HG03039 (cell line): Measurements from ENCODE around the gene EXOC2.

Experiments used
- ATAC-seq: cut with Tn5 transposase; IDR thresholded peaks from one replicate; pipeline ENCODE4 v1.9.1; 2021; ENCODE audit warnings: mild to moderate bottlenecking, moderate library complexity; ENCODE audit not compliant: unreplicated experiment

Gene EXOC2

DNA sequence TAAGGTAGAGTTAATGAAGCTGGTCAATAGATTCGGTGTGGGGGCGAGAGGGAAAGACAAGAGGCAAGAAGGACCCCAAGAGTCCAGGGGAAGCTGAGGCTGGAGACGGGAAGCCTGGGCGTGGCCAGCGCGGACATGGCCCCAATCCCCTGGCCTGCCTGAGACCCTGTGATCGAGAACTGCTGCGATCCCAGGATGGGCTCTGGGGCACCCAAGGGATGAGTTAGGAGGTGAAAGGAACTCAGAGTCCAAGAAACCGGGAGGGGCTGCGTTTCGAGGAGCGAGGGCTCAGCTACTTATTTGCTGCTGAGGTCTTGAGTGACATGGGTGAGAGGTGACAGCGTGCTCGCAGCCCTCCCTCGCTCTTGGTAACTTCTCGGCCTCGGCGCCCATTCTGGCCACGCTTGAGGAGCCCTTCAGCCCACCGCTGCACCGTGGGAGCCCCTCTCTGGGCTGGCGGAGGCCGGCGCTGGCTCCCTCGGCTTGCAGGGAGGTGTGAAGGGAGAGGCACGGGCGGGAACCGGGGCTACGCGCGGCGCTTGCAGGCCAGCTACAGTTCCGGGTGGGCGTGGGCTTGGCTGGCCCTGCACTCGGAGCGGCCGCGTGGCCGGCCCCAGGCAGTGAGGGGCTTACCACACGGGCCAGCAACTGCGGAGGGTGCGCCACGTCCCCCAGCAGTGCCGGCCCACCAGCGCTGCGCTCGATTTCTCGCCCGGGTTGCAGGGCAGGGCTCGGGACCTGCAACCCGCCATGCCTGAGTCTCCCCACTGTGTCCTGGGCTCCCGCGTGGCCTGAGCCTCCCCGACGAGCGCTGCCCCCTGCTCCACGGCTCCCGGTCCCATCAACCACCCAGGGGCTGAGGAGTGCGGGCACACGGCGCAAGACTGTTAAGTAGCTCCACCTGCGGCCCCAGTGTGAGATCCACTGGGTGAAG, 243.2 kb downstream of the EXOC2 start:
- no peak for ATAC-seq

DNA sequence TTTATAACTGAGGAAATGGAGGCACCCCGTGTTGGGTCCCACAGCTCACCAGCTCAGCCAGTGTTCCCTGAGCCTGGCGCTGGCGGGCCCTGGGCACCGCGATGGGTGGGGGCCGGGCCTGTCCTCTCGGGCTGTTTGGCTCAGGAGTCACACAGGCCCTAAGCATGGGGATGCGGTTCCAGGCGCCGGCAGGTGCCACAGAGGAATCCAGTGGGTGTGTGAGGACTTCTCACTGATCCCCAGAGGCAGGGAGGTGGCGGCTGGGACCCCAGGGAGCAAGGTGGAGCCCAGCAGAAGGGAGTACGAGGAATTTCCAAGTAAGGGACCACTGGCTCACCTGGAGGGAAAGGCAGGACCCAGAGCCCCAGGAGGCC, 243.9 kb downstream of the EXOC2 start:
- no peak for ATAC-seq

DNA sequence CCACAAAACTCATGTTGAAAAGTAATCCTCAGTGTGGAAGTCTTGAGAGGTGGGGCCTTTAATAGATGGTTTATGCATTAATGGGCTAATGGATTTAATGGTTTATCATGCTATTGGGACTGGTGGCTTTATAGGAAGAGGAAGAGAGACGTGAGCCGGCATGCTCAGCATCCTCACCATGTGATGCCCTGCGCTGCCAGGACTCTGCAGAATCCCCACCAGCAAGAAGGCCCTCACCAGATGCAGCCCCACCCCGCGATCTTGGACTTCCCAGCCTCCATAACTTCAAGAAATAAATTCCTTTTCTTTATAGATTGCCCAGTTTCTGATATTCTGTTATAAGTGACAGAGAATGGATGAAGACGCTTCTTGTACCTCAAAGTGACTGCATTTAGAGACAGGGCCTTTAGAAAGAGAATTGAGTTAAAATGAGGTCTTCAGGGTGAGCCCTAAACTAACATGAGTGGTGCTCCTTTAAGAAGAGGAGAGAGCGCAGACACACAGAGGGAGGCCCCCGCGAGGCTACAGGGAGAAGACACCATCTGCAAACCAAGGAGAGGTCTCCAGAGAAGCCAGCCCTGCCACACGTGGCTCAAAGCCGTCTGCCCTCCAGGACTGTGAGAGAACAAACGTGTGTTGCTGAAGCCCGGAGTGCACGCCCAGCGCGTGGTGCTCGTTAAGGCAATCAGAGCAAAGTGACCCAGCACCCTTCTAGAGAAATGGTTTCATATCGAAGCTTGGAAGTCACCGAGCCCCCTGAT, 244.5 kb downstream of the EXOC2 start:
- no peak for ATAC-seq

DNA sequence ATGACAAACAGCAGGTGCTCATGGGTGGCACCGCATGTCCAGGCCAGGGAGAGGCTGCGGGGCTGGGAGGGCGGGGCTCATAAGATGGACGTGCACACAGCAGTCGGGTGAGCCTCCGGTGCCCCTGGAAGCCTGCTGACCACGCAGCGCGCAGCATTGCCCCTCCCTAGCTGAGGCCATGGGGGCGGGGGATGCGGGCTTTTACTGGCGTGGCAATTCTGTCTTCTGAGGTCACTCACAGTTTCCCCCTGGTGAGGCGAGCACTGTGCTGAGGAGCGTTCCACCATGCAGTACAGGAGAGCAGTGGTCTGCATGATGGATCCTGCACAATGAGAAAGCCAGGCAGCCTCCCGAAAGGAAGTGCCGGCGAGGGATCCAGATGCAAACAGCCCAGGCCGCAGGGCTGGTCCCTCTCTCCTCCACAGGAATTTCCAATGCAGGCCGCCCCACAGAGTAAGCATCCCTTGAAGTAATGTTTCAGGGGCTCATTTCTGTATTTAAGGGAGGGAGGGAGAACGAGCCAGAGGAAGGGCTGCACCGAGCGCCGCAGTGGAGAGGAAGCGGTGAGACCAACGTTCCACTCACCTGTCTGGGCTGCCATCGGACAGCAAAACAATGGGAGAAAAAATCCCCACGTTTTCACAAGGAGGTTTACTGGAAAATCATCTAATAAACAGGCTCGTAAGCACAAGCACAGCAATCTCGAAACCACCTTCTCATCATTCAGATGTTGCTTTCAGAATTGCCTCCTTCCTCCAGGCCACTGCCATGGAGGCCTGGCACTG, 245.4 kb downstream of the EXOC2 start:
- no peak for ATAC-seq

DNA sequence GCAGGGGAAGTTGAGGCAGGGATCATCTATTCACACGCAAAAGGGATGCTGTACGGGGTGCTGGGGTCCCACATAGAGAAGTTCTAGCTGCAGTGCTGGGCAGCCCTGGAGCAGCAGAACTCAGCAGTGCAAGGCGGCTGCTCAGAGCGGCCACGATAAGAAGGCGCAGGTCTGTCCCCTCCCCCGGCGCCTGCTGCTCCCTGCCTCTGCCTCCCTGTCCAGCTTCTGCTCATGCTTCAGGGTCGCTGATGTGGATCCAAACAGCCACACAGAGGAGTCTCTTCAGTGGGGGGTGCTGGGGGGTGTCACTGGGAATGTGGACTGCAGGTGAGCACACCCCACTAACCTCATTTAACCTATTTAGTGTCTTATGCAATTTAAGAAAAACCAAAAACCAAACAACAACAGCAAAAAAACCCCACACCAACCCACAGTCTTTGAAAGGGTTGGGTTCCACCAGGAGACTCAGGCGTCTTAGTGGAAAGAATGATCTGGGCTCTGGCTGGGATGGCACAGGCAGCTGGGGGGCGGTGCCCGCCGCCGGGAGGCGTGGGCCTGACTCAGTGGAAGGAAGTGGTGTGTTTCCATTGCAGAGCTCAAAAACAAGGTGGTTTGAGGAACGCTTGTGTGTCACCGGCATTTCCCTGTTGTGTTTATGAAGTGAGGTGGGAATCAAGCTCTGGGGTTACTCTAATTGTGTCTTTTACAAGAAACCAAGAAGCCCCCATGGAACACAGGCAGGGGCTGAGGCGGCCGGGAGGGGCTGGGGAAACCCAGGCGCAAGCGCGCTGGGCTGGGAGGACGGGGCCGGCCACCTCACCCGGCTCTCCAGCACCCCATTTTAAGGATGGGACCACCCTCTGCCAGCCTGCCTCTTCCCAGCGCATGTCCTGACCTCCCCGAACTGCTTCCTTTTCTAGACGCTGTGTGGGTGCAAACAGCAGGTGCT, 246.2 kb downstream of the EXOC2 start:
- ATAC-seq = no peak

DNA sequence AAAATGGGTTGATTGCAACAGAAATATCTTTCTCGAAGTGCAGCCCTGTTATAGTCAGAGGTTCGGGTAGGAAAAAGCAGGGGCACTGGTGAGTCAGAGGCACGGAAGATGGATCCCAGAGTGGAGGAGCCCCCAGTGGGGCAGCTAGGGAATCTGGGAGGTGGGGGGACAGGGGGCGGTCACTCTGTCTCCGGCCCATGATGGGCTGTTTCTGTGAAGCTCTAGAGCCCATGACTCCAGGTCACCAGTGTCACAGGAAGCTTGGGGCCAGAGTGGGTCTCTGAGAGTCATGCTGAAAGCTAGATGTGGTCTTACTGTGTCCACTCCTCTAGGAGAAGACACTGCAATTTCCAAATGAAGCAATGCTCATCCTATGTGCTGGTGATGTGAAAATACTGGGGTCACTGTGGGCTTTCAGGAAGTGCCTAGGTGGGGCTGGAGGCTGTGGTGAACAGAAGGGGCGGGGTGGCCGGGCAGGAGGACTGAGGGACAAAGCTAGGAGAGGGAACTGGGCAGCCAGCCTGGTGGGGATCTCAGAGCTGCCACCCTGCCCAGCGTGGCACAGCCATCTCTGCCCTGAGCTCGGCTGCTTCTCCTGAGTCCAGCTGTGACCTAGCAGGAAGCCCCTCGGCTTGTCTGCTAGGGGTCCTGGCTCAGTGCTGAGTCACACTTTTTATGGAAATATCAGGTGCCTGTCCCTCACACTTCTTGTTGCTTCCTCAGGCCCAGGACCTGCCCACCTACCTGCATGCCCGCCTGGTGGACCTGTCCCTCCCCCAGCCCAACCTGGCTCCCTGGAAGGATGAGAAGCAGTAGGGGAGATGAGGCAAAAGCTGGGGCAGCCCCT, 247.1 kb downstream of the EXOC2 start:
- no peak for ATAC-seq

DNA sequence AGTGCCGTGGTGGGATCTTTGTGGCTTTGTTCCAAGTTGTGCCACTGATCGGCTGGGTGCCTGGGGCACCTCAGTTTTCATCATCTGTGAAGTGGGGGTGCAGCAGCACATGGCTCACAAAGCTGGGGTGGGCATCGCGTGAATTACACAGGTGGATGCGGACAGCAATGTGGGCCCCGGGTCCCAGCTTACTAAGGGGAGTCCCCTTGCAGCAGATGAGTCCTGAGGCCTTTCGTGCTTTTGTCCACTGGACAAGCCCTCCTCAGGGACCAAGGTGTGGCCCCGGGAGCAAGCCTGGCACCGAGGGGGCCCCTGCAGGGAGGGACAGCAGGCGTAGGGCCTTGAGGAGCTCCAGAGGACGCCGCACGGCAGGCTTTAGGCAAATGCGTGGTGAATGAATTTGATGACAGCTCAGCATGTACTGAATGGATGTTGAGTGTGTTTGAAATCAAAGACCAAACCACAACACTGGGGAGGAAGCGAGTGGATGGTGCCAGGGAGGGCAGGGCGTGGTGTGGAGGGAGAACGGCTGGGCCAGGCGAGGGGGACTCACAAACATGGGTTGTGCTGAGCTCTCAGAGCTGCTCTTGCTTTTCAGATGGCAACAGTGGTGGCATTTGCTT, 248.2 kb downstream of the EXOC2 start:
- no peak for ATAC-seq

DNA sequence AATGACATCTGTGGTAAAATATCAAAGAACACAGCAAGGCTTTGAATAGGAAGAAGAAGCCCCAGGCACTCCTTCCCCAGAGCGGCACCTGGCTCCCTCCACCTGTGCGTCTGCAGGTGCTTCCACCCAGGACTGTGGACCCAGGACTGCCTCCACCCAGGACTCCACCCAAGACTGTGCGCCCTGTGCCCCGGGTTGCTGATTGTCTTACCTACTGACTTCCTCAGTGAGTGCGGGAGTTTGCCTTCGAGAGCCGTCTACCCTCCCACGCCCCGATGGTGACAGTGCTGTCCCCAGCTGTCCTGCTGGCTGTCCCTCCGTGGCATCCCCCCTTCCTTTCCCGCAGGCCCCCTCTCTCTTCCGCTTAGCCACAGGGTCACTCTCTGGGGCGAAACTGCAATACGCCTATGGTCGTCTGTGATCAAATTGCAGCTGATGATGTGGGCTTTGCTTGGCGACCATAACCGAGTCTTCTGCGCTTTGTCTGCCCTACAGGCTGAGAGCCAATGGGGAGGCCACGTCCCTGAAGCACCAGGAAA, 249.2 kb downstream of the EXOC2 start:
- ATAC-seq = no peak

DNA sequence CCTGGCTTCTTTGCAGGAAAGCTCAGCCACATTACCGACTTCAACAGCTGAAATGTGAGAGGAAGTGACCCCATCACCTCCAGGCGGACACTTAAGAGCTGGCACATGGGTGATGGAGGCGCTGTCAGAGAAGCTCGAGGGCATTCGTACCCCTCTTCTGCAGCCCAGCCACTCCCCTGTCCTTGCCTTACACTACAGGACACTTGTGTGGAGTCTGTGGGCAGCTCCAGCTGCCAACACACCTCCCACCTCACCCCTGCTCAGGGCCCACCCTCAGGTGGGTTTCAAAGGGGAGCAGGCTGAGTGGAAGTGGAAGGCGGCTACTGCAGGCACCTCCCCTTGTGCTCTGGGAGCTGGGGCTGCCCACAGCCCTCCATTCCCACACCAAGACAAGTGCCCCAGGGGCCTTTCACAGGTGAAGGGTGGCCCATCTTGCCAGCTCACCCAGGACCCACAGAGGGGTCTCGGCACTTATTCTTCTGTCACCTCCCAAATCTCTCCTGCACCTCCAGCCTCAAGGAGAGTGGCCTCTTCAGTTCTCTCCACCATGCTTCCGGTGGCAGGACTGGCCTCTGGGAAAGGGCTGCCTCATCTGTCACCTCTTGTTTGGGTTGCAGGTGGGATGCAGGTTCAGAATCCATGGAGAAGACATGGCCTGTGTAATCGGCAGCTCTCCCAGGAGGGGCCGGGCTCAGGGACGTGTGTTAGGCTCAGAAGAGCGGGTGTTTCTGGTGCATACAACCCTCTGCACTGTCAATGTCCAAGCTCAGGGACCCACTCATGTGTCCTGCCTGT, 251.6 kb downstream of the EXOC2 start:
- no peak for ATAC-seq

DNA sequence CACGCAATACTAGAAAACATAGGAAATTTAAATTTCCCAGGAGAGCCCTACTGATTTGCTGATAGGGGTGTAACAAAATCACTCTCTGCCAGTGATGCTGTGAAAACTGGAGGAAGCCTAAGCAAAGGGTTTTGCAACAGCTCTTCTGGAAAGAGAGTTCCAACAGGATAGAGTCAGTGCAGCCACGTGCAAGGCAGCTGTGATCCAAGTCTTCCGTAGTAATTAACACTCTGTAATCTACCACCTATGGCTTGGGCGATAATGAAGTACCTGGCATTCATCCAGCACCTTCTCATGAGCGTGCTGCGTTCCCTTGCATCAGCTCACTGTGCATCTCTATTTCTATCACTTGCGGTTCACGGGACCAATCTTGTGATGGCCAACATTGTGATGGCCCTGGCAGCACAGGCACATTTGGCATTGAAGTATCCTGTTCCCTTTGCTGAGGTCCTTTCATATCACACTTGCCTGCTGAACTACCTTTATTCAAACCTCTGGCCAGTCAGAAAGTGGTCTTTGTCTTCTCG, 253.2 kb downstream of the EXOC2 start:
- ATAC-seq = no peak

DNA sequence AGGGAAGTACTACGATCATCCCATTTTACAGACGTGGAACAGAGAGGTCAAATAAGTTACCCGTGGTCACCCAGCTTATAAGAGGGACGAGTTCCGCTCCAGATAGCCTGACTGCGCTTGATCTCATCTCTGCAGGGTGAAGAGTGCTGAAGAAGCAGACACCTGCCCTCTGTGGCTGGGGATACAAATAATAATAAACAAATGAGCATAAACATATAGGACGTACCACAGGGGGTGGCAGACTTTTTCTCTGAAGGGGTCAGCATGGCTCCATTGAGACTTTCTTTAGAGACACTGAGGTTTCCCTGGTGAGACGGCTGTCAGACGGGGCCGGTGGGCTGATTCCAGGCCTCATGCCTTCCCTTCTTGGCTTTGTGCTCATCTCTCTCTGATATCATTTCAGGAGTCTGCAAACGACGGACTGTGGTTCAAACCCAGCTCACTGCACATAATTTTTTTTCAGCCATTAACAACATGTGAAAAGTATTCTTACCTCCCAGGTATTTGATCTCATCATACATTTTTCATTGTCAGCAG, 254.2 kb downstream of the EXOC2 start:
- ATAC-seq = no peak

DNA sequence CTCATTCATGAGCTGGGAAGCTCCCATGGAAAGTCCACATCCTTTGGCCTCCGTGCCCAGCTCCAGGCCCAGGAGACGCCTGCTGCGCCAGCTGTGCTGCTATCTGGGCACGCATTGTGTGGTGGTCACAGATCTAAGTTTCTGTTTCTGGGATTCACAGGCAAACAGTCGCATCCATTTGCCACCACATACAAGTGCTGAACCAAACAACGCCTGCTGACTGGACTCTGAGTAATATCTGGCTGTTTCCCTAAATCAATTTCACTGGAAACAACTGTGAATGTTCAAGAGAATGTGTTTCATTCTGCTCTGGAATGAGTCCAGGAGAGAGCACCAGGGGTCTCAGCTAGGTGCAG, 255.9 kb downstream of the EXOC2 start:
- ATAC-seq = no peak

DNA sequence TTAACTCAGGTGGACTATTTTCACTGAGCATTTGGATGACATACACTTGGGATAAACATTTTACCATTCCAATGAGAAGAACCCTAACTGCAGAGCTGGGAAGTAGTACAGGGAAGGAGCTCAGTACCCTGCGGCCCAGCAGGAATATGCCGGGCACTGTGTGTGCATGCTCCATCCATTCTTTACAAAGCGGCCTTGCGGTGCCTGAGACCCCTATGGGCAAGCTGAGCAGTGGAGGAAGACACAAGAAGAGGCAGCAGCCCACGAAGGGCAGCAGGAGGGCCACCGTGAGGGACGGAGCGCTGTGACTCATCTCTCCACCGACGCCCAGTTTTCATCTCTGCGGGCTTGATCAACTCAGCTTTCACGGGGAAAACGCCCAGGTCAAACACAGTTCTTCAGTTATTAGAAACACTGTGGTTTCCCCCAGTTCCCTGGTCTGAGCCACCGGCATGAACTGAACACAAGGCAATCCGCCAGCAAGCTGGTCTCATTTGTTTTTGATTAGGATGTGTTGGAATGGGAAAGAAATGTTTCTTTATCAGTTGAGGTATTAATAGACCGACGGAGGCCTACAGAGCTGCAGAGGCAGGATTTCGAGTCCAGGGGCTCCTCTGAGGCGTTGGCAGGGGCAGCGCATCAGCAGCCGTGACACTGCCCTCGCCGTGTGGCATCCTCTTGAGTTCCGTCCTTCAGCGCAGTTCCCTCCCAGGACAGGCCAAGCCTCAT, 256.5 kb downstream of the EXOC2 start:
- ATAC-seq = no peak

DNA sequence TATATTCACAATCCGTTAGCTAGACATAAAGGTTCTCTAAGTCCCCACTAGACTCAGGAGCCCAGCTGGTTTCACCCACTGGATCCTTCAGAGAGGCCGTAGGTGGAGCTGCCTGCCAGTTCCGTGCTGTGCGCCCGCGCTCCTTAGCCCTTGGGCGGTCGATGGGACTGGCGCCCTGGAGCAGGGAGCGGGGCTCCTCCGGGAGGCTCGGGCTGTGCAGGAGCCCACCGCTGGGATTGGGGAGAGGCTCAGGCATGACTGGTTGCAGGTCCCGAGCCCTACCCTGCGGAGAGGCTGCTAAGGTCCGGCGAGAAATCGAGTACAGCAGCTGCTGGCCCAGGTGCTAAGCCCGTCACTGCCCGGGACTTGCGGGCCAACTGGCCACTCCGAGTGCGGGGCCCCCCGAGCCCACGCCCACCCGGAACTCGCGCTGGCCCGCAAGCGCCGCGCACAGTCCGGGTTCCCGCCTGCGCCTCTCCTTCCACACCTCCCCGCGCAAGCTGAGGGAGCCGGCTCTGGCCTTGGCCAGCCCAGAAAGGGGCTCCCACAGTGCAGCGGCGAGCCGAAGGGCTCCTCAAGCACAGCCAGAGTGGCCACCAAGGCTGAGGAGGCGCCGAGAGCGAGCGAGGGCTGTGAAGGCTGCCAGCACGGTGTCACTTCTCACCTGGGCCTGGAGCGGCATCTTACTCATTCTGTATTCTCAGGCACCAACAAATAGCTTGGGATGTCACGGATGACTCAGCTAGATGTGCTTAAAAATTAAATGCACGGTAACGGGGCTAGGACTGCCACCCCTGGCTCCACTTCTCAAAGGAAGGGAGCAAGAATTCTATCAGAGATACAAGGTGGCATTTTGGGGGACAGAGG, 257.3 kb downstream of the EXOC2 start:
- no peak for ATAC-seq
